SK-MEL-5 (cell line): ENCODE measurements around the gene DMAP1. TPM values are rescaled to one million over a fixed set of nuclear protein-coding genes. Genes with fewer than 3 reads are reported as not detected.

Experiments
- DNase-seq: peaks from one replicate; pipeline ENCODE4 v3.0.0-alpha.2; 2016; ENCODE audit warnings: low read depth, low spot score
- in situ Hi-C: cut with HindIII; loops from 2 replicates; pipeline ENCODE4 v1.10.0; 2016; ENCODE audit warnings: low sequenced_read_pairs, high pct_unique_total_duplicates, low pct_unique_long_range_greater_than_20kb
- total RNA-seq: library from RNA; depleted of rRNA; stranded (reverse); fragments of >200 nt; shearing (Covaris generic); gene quantifications from 2 replicates; pipeline ENCODE4 v1.2.3, GENCODE V29; 2014

The DMAP1 gene
- total RNA-seq, 1 experiment from 2014 or later: 3.4 TPM

DNA sequence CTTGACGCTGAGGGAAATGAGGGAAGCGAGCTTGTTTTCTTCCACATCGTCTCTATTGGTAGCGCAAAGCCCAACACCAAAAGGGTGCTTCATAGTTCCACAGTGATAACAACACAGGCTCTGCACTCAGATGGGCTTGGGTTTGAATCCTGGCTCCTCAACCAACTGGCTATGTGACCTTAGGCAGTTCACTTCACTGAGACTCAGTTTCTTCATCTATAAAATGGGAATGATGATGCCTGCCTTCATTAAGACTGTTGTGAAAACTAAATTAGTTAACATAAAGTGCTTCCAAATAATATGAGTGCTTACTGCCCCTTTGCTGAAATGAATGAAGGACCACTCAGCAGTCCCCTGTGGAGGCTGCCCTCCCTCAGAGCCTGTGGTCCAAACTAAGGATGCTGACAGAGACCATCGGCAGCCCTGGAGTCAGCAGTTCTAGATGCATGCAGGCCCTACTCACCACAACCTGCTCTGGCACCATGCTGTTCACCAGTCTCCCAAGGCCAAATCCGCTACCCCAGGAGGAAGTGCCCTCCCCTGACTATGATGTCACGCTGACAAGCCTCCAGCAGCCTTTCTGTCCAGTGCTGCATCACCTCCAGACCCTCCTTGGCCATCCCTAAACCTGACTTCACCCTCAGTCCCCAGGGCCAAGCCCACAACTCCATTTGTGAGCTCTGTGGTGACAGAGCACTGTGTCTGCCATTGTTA is 30.7 kb downstream of the DMAP1 start:
- in situ Hi-C loops: no loop called here
- DNase-seq: no peak

DNA sequence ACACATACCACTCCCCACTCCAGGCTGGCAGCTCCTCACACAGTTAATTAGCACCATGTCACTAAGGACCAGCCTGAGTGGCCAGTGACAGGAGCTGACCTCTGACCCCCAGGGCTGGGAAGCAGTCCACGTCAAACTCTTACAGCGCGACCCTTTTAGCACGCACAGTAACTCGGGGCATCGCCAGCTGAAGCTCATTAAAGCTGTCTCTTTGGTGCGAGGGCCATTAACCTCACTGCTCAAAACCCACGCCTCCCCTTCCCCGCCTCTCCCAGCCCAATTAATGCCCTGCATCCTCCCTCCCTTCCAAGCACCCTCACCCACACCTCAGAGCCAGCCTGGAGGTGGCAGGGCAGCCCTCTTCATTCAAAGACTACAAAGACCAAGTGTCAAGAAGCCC is 31.7 kb downstream of the DMAP1 start:
- in situ Hi-C loops: no loop called here
- no peak for DNase-seq

DNA sequence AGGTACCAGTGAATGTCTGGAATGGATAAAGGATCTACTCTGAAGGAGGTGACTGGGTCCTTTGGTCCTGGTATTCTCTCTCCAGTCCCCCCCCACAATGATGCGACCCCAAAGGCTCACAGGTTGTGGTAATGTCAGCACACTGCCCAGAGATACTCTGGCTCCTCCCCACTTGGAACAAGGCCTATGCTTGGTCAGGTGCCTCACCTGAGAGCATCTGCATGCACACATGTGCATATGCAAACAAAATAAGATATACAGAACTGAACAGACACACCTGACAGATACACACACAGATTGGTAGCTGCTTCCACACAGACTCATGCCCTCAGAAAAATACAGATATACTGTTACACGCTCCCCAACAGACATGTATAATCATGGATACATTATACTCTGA is 33.5 kb downstream of the DMAP1 start:
- in situ Hi-C loops: no loop called here
- no peak for DNase-seq

DNA sequence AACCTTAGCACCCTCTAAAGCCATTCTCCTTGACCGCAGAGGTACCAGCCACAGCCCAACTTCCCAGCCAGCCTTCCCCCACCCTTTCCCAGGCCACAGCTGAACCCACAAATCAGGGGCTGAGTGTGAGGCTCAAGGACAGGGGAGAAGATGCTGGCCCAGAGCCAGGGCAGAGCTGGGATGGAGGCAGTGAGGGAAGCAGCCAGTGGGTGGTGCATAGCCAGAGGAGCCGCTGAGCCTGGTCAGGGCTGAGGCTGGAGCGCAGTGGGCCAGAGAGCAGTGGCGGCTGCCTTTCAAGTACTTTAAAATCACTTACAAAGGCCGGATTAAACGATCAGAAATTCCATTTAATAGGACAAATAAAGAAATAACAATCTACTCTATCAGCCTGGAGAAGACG is 36.3 kb downstream of the DMAP1 start:
- DNase-seq: no peak
- in situ Hi-C loops: no loop called here

DNA sequence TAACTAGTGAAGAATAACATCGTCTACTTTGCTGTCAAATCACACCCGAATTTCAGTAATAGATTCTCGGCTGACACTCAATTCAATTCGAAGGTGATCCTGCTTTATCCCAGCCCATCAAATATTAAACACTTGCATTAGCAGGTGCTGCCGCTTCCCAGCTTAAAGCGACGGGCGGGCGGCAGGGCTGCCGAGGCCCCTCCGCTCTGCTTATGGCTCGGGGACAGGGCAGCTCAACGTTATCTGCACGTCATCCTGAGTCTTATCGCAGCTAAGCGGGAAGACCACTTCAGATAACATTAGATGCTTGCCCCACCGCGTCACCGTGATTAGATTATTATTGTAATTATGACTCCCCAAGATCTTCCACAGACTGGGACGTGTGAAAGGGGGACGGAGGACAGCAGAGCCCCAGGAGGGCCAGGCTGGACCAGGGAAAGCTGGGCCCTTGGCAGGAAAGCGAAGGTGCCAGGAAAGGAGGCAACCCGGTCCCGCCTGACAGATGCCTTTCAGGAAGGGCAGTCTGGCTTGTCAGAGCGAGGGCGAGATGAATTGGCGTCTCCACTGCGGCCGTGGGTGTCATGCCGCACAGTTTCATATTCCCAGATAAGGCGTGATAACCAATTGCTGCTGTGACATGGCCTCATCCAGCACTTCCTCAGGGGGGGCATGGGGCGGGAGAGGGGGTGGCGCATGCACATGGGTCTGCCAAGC is 37.0 kb downstream of the DMAP1 start:
- in situ Hi-C loops: no loop called here
- no peak for DNase-seq

DNA sequence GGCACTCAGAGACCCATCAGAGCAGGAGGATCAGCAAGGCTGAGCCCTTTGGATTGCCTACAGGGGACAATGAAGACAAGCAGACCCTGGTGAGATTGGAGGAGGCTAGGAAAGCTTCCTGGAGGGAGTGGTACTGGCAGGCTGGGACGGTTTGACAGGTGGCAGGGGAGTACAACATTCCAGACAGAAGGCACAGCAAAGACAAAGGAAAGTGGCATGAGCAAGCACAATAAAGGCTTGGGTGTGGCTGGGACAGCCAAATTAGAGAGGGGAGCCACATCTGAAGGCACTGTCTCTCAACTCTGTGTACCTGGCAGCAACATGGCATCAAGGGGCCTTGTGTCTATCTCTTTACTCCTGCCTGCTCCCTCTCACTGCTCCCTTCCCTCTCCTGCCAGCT is 38.2 kb downstream of the DMAP1 start:
- in situ Hi-C loops: no loop called here
- no peak for DNase-seq

DNA sequence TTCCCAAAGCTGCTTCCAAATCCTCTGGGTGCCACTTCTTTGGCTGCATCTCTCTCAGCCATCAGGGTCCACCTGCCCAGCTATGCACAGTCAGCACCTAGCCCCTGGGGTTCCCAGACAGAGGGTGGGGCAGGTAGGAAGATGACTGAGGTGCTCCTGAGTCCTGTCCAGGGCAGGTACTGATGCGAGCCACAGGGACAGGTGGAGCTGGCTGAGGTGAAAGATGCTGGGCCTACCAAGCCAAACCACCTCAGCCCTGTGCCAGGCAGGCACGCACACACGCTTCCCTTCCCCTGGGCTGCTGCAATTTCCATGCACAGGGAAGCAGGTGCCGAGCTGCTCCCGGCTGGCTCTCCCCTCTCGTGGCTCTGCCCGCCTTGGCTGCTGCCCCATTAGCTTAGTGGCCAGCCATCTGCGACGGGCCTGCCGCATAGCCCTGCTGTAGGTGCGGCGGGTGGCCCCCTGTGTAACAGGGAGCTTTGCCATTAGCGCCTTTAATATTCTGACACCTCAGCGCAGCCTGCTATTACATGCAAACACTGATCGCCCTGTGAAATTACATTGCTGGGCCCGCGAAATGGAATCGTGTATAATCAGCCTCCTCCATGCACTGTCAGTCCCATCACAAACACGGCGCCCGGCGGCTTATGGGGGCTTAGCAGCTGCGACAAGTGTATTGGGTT is 38.9 kb downstream of the DMAP1 start:
- no peak for DNase-seq
- in situ Hi-C loops: no loop called here

DNA sequence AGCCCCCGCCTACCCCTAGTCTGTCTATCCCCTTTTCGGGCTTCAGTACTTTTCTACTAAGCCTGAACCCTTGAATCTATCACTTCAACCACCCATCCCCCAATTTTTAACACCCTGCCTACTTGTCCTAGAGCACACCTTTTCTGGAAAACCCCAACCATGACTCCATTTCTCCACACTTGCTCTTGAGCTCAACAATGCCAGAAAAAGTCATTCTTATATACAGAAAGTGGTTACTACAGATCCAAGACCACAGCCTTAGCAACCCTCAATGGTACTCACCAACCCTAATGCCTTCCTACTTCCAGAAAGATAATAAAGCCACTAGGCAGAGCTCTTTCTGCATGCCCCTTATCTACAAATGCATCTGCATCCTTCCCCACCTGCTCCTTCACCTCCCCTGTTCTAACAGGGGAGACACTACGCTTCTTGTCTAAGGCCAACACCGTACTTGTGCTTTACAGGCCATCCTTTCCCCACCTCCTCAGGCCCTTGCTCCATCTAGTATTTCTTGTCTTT is 41.2 kb downstream of the DMAP1 start:
- in situ Hi-C loops: no loop called here
- DNase-seq: no peak

DNA sequence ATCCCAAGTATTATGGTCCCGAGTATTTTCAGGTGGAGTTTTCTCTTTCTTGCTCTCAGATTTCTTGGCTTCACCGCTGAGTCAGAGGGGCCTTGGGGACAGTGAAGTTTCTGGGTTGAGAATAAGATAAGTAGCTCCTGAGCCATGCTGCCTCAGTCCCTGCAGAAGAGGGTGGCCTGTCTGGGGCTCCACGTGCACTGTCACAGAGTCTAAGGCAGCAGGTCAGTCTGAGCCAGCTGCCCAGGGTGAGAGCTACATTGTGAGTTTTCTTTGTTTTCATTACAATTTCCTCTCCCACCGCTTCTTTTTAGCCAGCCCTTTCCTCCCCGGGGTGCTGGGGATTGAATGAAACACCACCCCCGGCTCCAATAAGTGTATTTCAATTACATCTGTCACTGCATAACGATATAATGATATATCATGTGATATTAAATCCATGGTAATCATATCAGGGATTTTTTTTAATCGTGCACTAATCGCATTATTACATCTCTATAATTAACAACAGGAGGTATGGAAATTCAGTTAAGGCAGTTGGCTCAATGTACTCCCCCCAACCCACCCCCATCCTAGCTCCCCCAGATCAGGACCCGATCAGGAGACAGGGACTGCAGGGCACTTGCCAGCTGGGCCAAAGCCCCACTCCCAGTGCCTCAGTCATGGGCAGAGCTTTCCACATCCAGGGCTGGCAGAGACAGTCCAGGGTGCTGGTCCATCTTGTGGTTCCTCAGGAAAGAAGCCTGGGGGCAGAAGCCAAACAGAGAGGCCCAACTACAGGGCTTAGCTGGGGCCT is 43.7 kb downstream of the DMAP1 start:
- in situ Hi-C loops: no loop called here
- DNase-seq: no peak

DNA sequence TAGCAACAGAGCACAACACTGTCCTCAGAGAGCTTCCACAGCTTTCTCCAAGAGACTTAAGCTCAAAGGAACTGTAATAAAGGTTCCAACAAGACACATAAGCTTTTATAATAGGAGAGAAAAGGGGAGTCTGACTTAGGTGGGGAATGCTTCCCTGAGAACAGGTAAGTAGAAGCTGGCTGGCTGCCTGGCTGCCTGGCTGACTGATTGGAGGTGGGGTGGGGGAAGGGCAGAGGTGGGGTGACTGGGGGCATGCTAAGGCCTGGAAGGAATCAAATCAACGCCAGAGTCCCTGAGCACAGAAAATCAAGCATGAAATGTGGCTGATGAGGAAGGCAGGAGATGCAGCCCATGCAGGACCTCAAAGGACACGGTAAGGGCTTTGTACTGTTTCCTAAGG is 45.8 kb downstream of the DMAP1 start:
- in situ Hi-C loops: no loop called here
- no peak for DNase-seq

DNA sequence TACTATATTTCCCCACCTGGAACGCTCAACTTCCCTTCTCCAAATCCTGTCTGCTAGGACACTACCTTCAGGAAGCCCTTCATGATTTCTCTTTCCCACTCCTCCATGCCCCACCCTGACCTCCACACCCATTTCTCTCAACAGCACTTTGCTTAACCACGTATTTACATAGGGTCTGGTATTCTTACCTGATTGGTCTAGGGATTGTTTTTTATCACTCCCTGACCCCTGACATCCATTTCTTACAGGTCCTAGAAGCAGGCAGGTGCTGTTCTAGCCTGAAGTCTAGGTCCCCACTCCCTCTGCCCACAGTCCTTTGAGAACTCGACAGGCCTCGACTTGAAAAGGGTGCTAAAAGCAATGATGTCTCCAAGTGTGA is 47.5 kb downstream of the DMAP1 start:
- DNase-seq: no peak
- in situ Hi-C loops: no loop called here

DNA sequence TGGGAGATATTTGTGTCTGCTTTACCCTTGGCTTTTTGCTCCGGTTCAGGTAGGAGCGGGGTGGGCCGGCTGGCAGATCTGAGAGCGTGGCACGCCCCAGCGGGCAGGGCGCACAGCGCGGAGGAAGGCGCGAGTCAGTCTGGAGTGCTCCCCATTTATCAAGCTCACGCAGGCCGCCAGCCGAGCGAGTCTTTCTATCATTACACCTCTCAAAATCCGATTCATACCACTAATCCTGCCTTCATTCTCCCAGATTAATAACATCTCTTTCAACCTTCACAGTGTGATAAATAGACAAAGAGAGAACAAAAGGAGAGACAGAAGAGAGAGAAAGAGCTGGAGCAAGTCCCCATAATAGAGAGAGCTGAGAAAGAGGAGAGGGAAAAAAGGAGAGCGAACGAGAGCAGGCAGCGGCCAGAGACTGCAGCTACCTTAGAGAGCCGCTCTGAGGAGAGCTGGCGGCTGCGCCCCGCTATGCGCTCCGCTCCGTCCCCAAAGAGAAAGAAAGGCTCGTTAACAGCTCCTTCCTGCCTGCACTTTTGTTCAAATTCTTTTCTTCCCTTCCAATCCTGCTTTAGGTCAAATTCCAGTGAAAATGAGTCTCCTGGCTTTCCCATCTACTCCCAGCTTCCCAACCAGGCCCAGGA is 48.0 kb downstream of the DMAP1 start:
- in situ Hi-C loops: no loop called here
- no peak for DNase-seq

DNA sequence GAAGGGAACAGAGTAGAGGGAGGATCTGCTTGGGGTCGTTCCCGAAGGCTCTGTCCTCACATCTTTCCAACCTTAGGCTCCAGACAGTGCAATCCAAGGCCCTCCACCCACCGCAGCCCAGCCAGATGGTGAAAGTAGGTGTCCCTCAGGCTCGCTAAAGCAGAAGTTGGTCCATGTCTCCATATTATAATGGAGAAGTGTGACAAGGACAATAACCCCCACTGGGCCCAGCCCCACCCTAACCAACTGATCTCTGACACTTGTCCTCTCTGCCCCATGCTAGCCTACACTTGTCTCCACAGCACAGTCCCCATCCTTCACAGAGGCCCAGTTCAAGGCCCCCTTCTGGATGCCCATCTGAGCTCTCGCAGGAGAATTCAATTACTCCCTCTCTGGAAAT is 48.7 kb downstream of the DMAP1 start:
- in situ Hi-C loops: no loop called here
- DNase-seq: no peak

DNA sequence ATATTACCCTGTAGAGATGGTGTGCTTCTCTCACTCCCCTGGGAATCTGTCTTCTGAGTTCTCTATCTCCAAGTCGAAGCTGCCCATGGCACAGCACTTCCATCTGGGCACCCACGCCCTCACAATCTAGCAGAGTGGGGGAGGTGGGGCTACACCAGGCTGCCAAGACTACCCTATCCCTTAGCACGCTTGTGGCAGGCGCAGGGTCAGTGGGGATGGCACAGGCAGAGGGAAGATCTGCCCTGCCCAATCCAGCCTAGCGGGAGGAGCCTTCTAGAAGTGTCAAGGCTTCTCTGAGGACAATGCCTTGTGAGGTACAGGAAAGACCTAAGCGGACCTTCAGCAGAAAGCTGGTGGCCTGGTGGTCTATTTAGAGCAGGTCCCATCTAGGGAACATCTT is 49.1 kb downstream of the DMAP1 start:
- no peak for DNase-seq
- in situ Hi-C loops: no loop called here

DNA sequence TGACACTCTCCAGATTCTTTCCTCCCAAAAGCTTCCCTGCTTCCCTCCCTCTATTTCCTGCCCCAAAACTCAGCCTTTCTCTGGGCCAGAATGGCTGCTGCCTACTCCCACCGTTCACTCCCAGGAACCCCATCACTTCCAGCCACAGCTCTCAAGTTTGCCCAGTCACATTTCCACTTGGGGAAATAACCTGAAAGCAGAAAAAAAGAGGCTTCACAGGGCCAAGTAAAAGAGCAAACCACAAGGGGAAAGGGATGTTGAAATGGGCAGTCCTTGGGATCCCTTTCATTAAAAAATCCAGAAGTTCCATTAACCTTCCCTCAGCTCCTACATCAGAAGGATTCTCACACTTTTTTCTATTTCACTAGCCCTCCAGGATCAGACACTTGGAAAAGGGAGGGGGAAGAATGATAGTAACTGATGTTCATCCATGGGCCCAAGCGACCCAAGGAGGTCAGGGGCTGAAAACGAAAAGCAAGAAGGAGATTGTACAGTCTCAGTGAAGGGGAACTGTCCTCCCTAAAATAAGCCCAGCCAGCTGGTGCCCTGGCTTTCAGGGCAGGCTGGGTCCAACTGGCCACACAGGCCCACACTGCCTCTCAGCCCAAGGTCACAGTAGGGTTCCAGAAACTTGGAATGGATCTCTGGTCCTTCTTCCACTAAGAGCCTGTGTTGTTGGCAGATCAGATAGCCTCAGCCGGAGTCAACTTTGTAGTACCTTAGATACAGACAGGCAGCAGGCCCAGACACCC is 49.7 kb downstream of the DMAP1 start:
- DNase-seq: no peak
- in situ Hi-C loops: no loop called here

DNA sequence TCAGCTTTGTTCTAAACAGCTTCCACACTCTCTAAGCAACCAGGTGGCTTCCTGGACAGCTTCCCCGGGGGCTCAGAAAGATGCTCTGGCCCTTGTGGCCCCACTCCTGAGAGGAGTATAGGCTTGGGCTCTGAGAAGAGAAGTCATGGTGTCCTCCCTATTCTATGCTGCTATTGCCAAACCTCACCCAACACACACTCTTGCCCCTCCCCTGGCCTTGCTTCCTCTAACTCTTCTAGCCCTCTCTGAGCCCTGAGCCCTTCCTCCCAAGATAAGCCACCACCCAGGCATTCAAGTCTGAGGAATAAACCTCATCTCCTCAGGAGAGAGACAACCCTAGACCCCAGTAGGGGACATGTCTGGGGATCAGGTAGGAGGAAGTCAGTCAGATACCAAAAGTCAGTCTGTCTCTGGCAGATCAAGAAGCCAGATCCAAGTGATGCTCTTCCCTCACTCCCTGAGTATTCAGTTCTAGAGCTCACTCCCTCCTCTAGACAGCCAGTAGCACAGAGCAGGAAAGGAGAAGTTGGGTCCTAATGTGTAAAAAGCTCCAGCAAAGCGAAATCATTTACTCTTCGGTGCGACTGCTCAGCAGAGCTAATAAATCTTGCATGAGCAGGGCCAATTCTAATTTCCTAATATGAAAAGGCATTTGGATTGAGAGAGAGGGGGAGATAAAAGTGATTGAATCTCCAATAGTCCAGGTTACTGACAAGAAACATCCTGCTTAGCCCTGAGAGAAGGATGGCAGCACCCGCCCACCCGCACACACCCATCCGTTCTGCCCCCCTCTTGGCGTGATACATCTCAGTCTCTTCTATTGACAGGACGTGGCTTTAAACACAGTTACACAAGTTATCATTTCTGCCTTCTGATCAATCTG is 50.5 kb downstream of the DMAP1 start:
- in situ Hi-C loops: no loop called here
- no peak for DNase-seq
